ENCODE data around the gene ADGRL4. TPM values are rescaled to one million over a fixed set of nuclear protein-coding genes. Genes with fewer than 3 reads are reported as not detected.
"Not testable (repeated sequence)": the region's sequence is repeated elsewhere in the genome, so short reads cannot be mapped to it uniquely, and the experiment has no call there.

The ADGRL4 gene
- polyA plus RNA-seq, 1 donor: 5.6 TPM

GRCh38 chr1:78884685-78885452, 121.7 kb downstream of the ADGRL4 start:
- no CpG with 5 or more reads among the region's 6 CpGs for WGBS (ENCODE audit: insufficient coverage, low lambda C conversion rate)
- DNase-seq: no peak
- Histone ChIP-seq H3K9me3 (ENCODE audit: control insufficient read depth, low read depth, low read length) (no peaks in the 10 kb centered on the region), H3K36me3 (ENCODE audit: control insufficient read depth, insufficient read depth, low read length) (no peaks in the 10 kb centered on the region), H3K27me3 (ENCODE audit: control insufficient read depth, insufficient read depth, low read length) (no peaks in the 10 kb centered on the region), H3K27ac (ENCODE audit: low read length) (no peak overlapping the region), H3K4me3 (ENCODE audit: low read length) (no peak overlapping the region), H3K4me1 (ENCODE audit: control insufficient read depth, insufficient read depth, low read length) (no peaks in the 10 kb centered on the region)

GRCh38 chr1:78880223-78880622, 126.3 kb downstream of the ADGRL4 start:
- Histone ChIP-seq H3K27me3 (ENCODE audit: control insufficient read depth, insufficient read depth, low read length) (no peaks in the 10 kb centered on the region), H3K4me3 (ENCODE audit: low read length) (no peak overlapping the region), H3K4me1 (ENCODE audit: control insufficient read depth, insufficient read depth, low read length) (no peaks in the 10 kb centered on the region), H3K9me3 (ENCODE audit: control insufficient read depth, low read depth, low read length) (no peaks in the 10 kb centered on the region), H3K27ac (ENCODE audit: low read length) (no peak overlapping the region), H3K36me3 (ENCODE audit: control insufficient read depth, insufficient read depth, low read length) (no peaks in the 10 kb centered on the region)
- 100% methylated on average over 2 of the region's 5 CpGs for WGBS (ENCODE audit: insufficient coverage, low lambda C conversion rate)
- DNase-seq: no peak

- not testable (repeated sequence) for H3K36me3 ChIP-seq (ENCODE audit: control insufficient read depth, insufficient read depth, low read length); H3K4me1 ChIP-seq (ENCODE audit: control insufficient read depth, insufficient read depth, low read length)
These were observed 130.5 kb downstream of the ADGRL4 start for GRCh38 chr1:78875986-78876385.

GRCh38 chr1:78872801-78873200, 133.7 kb downstream of the ADGRL4 start:
- no CpG with 5 or more reads among the region's 4 CpGs for WGBS (ENCODE audit: insufficient coverage, low lambda C conversion rate)
- H3K27ac ChIP-seq (ENCODE audit: low read length); H3K9me3 ChIP-seq (ENCODE audit: control insufficient read depth, low read depth, low read length); H3K27me3 ChIP-seq (ENCODE audit: control insufficient read depth, insufficient read depth, low read length); DNase-seq; H3K4me1 ChIP-seq (ENCODE audit: control insufficient read depth, insufficient read depth, low read length); H3K4me3 ChIP-seq (ENCODE audit: low read length); H3K36me3 ChIP-seq (ENCODE audit: control insufficient read depth, insufficient read depth, low read length): not testable (repeated sequence)

More at GRCh38 chr1:78875986-78876385, 130.5 kb downstream of the ADGRL4 start:
- WGBS (ENCODE audit: insufficient coverage, low lambda C conversion rate): 80% methylated on average over 1 of the region's 4 CpGs
- not testable (repeated sequence) for H3K4me3 ChIP-seq (ENCODE audit: low read length); H3K27ac ChIP-seq (ENCODE audit: low read length); DNase-seq; H3K27me3 ChIP-seq (ENCODE audit: control insufficient read depth, insufficient read depth, low read length); H3K9me3 ChIP-seq (ENCODE audit: control insufficient read depth, low read depth, low read length)

GRCh38 chr1:78871249-78871648, 135.3 kb downstream of the ADGRL4 start:
- Histone ChIP-seq H3K27me3 (ENCODE audit: control insufficient read depth, insufficient read depth, low read length) (no peaks in the 10 kb centered on the region), H3K36me3 (ENCODE audit: control insufficient read depth, insufficient read depth, low read length) (no peaks in the 10 kb centered on the region), H3K4me1 (ENCODE audit: control insufficient read depth, insufficient read depth, low read length) (no peaks in the 10 kb centered on the region), H3K27ac (ENCODE audit: low read length) (no peak overlapping the region), H3K9me3 (ENCODE audit: control insufficient read depth, low read depth, low read length) (no peaks in the 10 kb centered on the region), H3K4me3 (ENCODE audit: low read length) (no peak overlapping the region)
- 80% methylated on average over 1 of the region's 1 CpG for WGBS (ENCODE audit: insufficient coverage, low lambda C conversion rate)
- DNase-seq: no peak

GRCh38 chr1:78869136-78869535, 137.4 kb downstream of the ADGRL4 start:
- H3K27me3 ChIP-seq (ENCODE audit: control insufficient read depth, insufficient read depth, low read length): no peaks in the 10 kb centered on the region
- no peak for DNase-seq
- H3K27ac ChIP-seq (ENCODE audit: low read length): no peak overlapping the region
- H3K9me3 ChIP-seq (ENCODE audit: control insufficient read depth, low read depth, low read length): no peaks in the 10 kb centered on the region
- no peaks in the 10 kb centered on the region for H3K36me3 ChIP-seq (ENCODE audit: control insufficient read depth, insufficient read depth, low read length)
- no peak overlapping the region for H3K4me3 ChIP-seq (ENCODE audit: low read length)
- WGBS (ENCODE audit: insufficient coverage, low lambda C conversion rate): 58% methylated on average over 2 of the region's 2 CpGs
- no peaks in the 10 kb centered on the region for H3K4me1 ChIP-seq (ENCODE audit: control insufficient read depth, insufficient read depth, low read length)

GRCh38 chr1:78864175-78864574, 142.4 kb downstream of the ADGRL4 start:
- no peak overlapping the region for H3K4me3 ChIP-seq (ENCODE audit: low read length)
- no peak overlapping the region for H3K27ac ChIP-seq (ENCODE audit: low read length)
- no peaks in the 10 kb centered on the region for H3K9me3 ChIP-seq (ENCODE audit: control insufficient read depth, low read depth, low read length)
- no CpG with 5 or more reads among the region's 2 CpGs for WGBS (ENCODE audit: insufficient coverage, low lambda C conversion rate)
- DNase-seq: no peak
- no peaks in the 10 kb centered on the region for H3K36me3 ChIP-seq (ENCODE audit: control insufficient read depth, insufficient read depth, low read length)
- no peaks in the 10 kb centered on the region for H3K27me3 ChIP-seq (ENCODE audit: control insufficient read depth, insufficient read depth, low read length)
- H3K4me1 ChIP-seq (ENCODE audit: control insufficient read depth, insufficient read depth, low read length): no peaks in the 10 kb centered on the region

GRCh38 chr1:78856096-78856495, 150.4 kb downstream of the ADGRL4 start:
- no peak overlapping the region for H3K27ac ChIP-seq (ENCODE audit: low read length)
- no peaks in the 10 kb centered on the region for H3K27me3 ChIP-seq (ENCODE audit: control insufficient read depth, insufficient read depth, low read length)
- 40% methylated on average over 2 of the region's 2 CpGs for whole genome bisulfite sequencing (ENCODE audit: insufficient coverage, low lambda C conversion rate)
- no peaks in the 10 kb centered on the region for H3K36me3 ChIP-seq (ENCODE audit: control insufficient read depth, insufficient read depth, low read length)
- no peaks in the 10 kb centered on the region for H3K9me3 ChIP-seq (ENCODE audit: control insufficient read depth, low read depth, low read length)
- no peak overlapping the region for H3K4me3 ChIP-seq (ENCODE audit: low read length)
- H3K4me1 ChIP-seq (ENCODE audit: control insufficient read depth, insufficient read depth, low read length): no peaks in the 10 kb centered on the region
- DNase-seq: no peak

GRCh38 chr1:78855258-78855657, 151.3 kb downstream of the ADGRL4 start:
- H3K4me3 ChIP-seq (ENCODE audit: low read length): no peak overlapping the region
- H3K4me1 ChIP-seq (ENCODE audit: control insufficient read depth, insufficient read depth, low read length): no peaks in the 10 kb centered on the region
- H3K27me3 ChIP-seq (ENCODE audit: control insufficient read depth, insufficient read depth, low read length): no peaks in the 10 kb centered on the region
- no peaks in the 10 kb centered on the region for H3K9me3 ChIP-seq (ENCODE audit: control insufficient read depth, low read depth, low read length)
- no peaks in the 10 kb centered on the region for H3K36me3 ChIP-seq (ENCODE audit: control insufficient read depth, insufficient read depth, low read length)
- DNase-seq: no peak
- no peak overlapping the region for H3K27ac ChIP-seq (ENCODE audit: low read length)

- no peaks in the 10 kb centered on the region for H3K9me3 ChIP-seq (ENCODE audit: control insufficient read depth, low read depth, low read length)
- DNase-seq: no peak
- no peaks in the 10 kb centered on the region for H3K4me1 ChIP-seq (ENCODE audit: control insufficient read depth, insufficient read depth, low read length)
- no peaks in the 10 kb centered on the region for H3K27me3 ChIP-seq (ENCODE audit: control insufficient read depth, insufficient read depth, low read length)
- H3K27ac ChIP-seq (ENCODE audit: low read length): no peak overlapping the region
- no peaks in the 10 kb centered on the region for H3K36me3 ChIP-seq (ENCODE audit: control insufficient read depth, insufficient read depth, low read length)
- WGBS (ENCODE audit: insufficient coverage, low lambda C conversion rate): no CpG with 5 or more reads among the region's 5 CpGs
- H3K4me3 ChIP-seq (ENCODE audit: low read length): no peak overlapping the region
These were observed 152.0 kb downstream of the ADGRL4 start for GRCh38 chr1:78854556-78854955.

- H3K4me1 ChIP-seq (ENCODE audit: control insufficient read depth, insufficient read depth, low read length): peaks cover 3% of the 10 kb centered on the region
- 100% methylated on average over 2 of the region's 4 CpGs for WGBS (ENCODE audit: insufficient coverage, low lambda C conversion rate)
- no peaks in the 10 kb centered on the region for H3K9me3 ChIP-seq (ENCODE audit: control insufficient read depth, low read depth, low read length)
- no peak for DNase-seq
- no peaks in the 10 kb centered on the region for H3K36me3 ChIP-seq (ENCODE audit: control insufficient read depth, insufficient read depth, low read length)
- H3K27ac ChIP-seq (ENCODE audit: low read length): no peak overlapping the region
- no peaks in the 10 kb centered on the region for H3K27me3 ChIP-seq (ENCODE audit: control insufficient read depth, insufficient read depth, low read length)
- H3K4me3 ChIP-seq (ENCODE audit: low read length): no peak overlapping the region
These were observed 163.0 kb downstream of the ADGRL4 start for GRCh38 chr1:78843546-78843945.
